IPS DF 19.7 (cell line): ENCODE measurements around the gene KCTD20.
"Not testable (repeated sequence)": the region's sequence is repeated elsewhere in the genome, so short reads cannot be mapped to it uniquely, and the experiment has no call there.

ENCODE experiments used
- DNase-seq: peaks from one replicate; pipeline ENCODE4 v3.0.0-alpha.2; 2013; ENCODE audit warnings: low read depth, low spot score

The KCTD20 gene

GRCh38 chr6:36443471-36444428 lies 950 bp downstream of the KCTD20 start:
- no peak for DNase-seq

GRCh38 chr6:36444470-36444869 lies 1.7 kb downstream of the KCTD20 start:
- DNase-seq: no peak

- no peak for DNase-seq
Observed at GRCh38 chr6:36445621-36446020, 2.8 kb downstream of the KCTD20 start.

- DNase-seq: not testable (repeated sequence)
Observed at GRCh38 chr6:36449173-36449572, 6.4 kb downstream of the KCTD20 start.

- not testable (repeated sequence) for DNase-seq
Observed at GRCh38 chr6:36452897-36453296, 10.1 kb downstream of the KCTD20 start.

GRCh38 chr6:36455486-36456027 lies 12.8 kb downstream of the KCTD20 start:
- no peak for DNase-seq

GRCh38 chr6:36459501-36459900 lies 16.7 kb downstream of the KCTD20 start:
- DNase-seq: no peak

GRCh38 chr6:36460916-36461315 lies 18.1 kb downstream of the KCTD20 start:
- no peak for DNase-seq

- DNase-seq: no peak
Observed at GRCh38 chr6:36461646-36462045, 18.8 kb downstream of the KCTD20 start.

GRCh38 chr6:36463676-36464075 lies 20.9 kb downstream of the KCTD20 start:
- DNase-seq: no peak

GRCh38 chr6:36464233-36464632 lies 21.4 kb downstream of the KCTD20 start:
- DNase-seq: no peak

GRCh38 chr6:36467625-36468024 lies 24.8 kb downstream of the KCTD20 start:
- DNase-seq: no peak

- no peak for DNase-seq
Observed at GRCh38 chr6:36469148-36469661, 26.4 kb downstream of the KCTD20 start.

- no peak for DNase-seq
Observed at GRCh38 chr6:36469946-36470345, 27.1 kb downstream of the KCTD20 start.

GRCh38 chr6:36478051-36478526 lies 35.3 kb downstream of the KCTD20 start:
- no peak for DNase-seq

GRCh38 chr6:36479256-36479655 lies 36.5 kb downstream of the KCTD20 start:
- DNase-seq: no peak

GRCh38 chr6:36483326-36483725 lies 40.5 kb downstream of the KCTD20 start:
- DNase-seq: not testable (repeated sequence)

- no peak for DNase-seq
Observed at GRCh38 chr6:36484736-36485135, 41.9 kb downstream of the KCTD20 start.

- DNase-seq: no peak
Observed at GRCh38 chr6:36487698-36488097, 44.9 kb downstream of the KCTD20 start.

GRCh38 chr6:36488221-36488620 lies 45.4 kb downstream of the KCTD20 start:
- no peak for DNase-seq

GRCh38 chr6:36489426-36489825 lies 46.6 kb downstream of the KCTD20 start:
- no peak for DNase-seq

GRCh38 chr6:36491378-36491965 lies 48.7 kb downstream of the KCTD20 start:
- DNase-seq: peak; percentile 12
